ENCODE measurements around the gene CIAO2B. TPM values are rescaled to one million over a fixed set of nuclear protein-coding genes. Genes with fewer than 3 reads are reported as not detected.
"Not testable (repeated sequence)": the region's sequence is repeated elsewhere in the genome, so short reads cannot be mapped to it uniquely, and the experiment has no call there.

Gene CIAO2B
- total and polyA plus RNA-seq, 2 experiments from 2014 or later: 92.4 to 181 TPM

- no peak for TF ChIP-seq ZNF462 (CRISPR knock-in tag; IDR thresholded peaks at IDR 0.05)
- TF ChIP-seq ZNF114 (CRISPR knock-in tag; IDR thresholded peaks at IDR 0.05): no peak
- no peak for TF ChIP-seq POLR2AphosphoS5 (IDR thresholded peaks at IDR 0.05; ENCODE audit: low read depth)
- no peak for TF ChIP-seq EZH2 (IDR thresholded peaks at IDR 0.05; ENCODE audit: low read depth, unreplicated experiment)
These were observed 1.3 kb upstream of the CIAO2B start, which contains the start of gene CES2 (continued) for GRCh38 chr16:66935314-66936011.

GRCh38 chr16:66934839-66935313, 674 bp upstream of the CIAO2B start:
- Mint-ChIP-seq H3K27ac (0 out of 2 replicates have a peak overlapping the region, but pooled peaks have one; percentile 67), H3K27me3 (ENCODE audit: insufficient read depth, low read depth, poor library complexity) (peaks cover 36% of the 10 kb centered on the region), H3K4me1 (peaks cover 12% of the 10 kb centered on the region), H3K4me3 (peak overlapping the region; percentile 98)
- not testable (repeated sequence) for H3F3A ChIP-seq (replicated peaks; ENCODE audit: low read depth); H3K36me3 Mint-ChIP-seq (ENCODE audit: low read depth); DNase-seq (ENCODE audit: low spot score); H3K27ac ChIP-seq (ENCODE audit: low read depth); H3K9me3 Mint-ChIP-seq; H3K4me1 ChIP-seq (ENCODE audit: insufficient read depth); H3K79me2 ChIP-seq (replicated peaks; ENCODE audit: insufficient read depth); H4K20me1 ChIP-seq (replicated peaks; ENCODE audit: insufficient read depth); H3K36me3 ChIP-seq (ENCODE audit: insufficient read depth); H3K9me2 ChIP-seq (ENCODE audit: insufficient read depth)
- peak overlapping the region; percentile 96 for H3K4me2 ChIP-seq
- peaks cover 27% of the 10 kb centered on the region for H3K27me3 ChIP-seq (ENCODE audit: insufficient read depth)
- peak overlapping the region; percentile 91 for H3K4me3 ChIP-seq
- TF ChIP-seq EZH2 (IDR thresholded peaks at IDR 0.05; ENCODE audit: low read depth, unreplicated experiment): peak; percentile 9
- ATAC-seq: peak; percentile 6; the same call in 1 of the 3 replicates
- peak overlapping the region; percentile 93 for H2AFZ ChIP-seq

Data from GM23338 (cell line).